SH-SY5Y (cell line): ENCODE measurements around the gene CLIC4.

Source experiments
- GATA2 ChIP-seq: IDR thresholded peaks from 2 replicates; pipeline ENCODE4 v1.6.1; 2011; ENCODE audit warnings: mild to moderate bottlenecking, low read depth, low read length
- GATA3 ChIP-seq: IDR thresholded peaks from 2 replicates; pipeline ENCODE4 v1.6.1; 2011; ENCODE audit warnings: low read depth, mild to moderate bottlenecking, low read length, moderate library complexity

GRCh38 chr1:24884751-24885150, 139.5 kb downstream of the CLIC4 start:
- TF ChIP-seq GATA2: no peak
- TF ChIP-seq GATA3: no peak
